C4-2B (cell line): ENCODE results near the gene ZNF668.

Experiments
- ZFX ChIP-seq: fragments of 450-650 bp; IDR thresholded peaks from 2 replicates; pipeline ENCODE4 v1.6.1; 2017
- TF ChIP-seq, protein P1 (sequence below): fragments of 450-650 bp; conservative IDR thresholded peaks from 2 replicates; pipeline ENCODE4 v1.5.1; 2017; ENCODE audit warnings: mild to moderate bottlenecking

GRCh38 chr16:31105677-31106213 is 31.7 kb upstream of the ZNF668 start:
- TF ChIP-seq, protein P1, sequence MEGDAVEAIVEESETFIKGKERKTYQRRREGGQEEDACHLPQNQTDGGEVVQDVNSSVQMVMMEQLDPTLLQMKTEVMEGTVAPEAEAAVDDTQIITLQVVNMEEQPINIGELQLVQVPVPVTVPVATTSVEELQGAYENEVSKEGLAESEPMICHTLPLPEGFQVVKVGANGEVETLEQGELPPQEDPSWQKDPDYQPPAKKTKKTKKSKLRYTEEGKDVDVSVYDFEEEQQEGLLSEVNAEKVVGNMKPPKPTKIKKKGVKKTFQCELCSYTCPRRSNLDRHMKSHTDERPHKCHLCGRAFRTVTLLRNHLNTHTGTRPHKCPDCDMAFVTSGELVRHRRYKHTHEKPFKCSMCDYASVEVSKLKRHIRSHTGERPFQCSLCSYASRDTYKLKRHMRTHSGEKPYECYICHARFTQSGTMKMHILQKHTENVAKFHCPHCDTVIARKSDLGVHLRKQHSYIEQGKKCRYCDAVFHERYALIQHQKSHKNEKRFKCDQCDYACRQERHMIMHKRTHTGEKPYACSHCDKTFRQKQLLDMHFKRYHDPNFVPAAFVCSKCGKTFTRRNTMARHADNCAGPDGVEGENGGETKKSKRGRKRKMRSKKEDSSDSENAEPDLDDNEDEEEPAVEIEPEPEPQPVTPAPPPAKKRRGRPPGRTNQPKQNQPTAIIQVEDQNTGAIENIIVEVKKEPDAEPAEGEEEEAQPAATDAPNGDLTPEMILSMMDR = peak; percentile 97
- 0 out of 2 replicates have a peak, but pooled peaks have one; percentile 35 for TF ChIP-seq ZFX
